ENCODE data around the gene P2RY13. TPM values are rescaled to one million over a fixed set of nuclear protein-coding genes. Genes with fewer than 3 reads are reported as not detected.

P2RY13 gene
- total RNA-seq, 1 experiment from 2014 or later = not detected

- intact Hi-C loops (cut with micrococcal nuclease) = no loop called here
- no TSS peak for BruUV-seq (replicated peaks)
- ATAC-seq = no peak
- H3K36me3 ChIP-seq (ENCODE audit: low read depth, low read length) = no peaks in the 10 kb centered on the region
- no peaks in the 10 kb centered on the region for H3K9me2 ChIP-seq (replicated peaks; ENCODE audit: low read length)
- H3K4me2 ChIP-seq (ENCODE audit: low read length) = no peak overlapping the region
- H3K4me1 ChIP-seq (ENCODE audit: insufficient read depth, low read length) = peaks cover 47% of the 10 kb centered on the region
- H3F3A ChIP-seq (ENCODE audit: low read length, unreplicated experiment) = peaks cover 6% of the 10 kb centered on the region
- no peak overlapping the region for H3K9ac ChIP-seq (ENCODE audit: low read length)
- no peaks in the 10 kb centered on the region for H3K27me3 ChIP-seq (ENCODE audit: low read length)
- no peaks in the 10 kb centered on the region for H4K20me1 ChIP-seq (ENCODE audit: low read length)
- no peak overlapping the region for H3K27ac ChIP-seq (ENCODE audit: low read length)
- no peak for TF ChIP-seq EZH2phosphoT487 (IDR thresholded peaks at IDR 0.05; ENCODE audit: borderline replicate concordance, low read length)
- TF ChIP-seq EZH2 (IDR thresholded peaks at IDR 0.05; ENCODE audit: low read length, unreplicated experiment) = no peak
- no peak for TF ChIP-seq CTCF (conservative IDR thresholded peaks at IDR 0.05; ENCODE audit: low read depth, low read length)
- H3K9me3 ChIP-seq (ENCODE audit: low read length) = no peaks in the 10 kb centered on the region
- no peak overlapping the region for H3K4me3 ChIP-seq (ENCODE audit: low read length)
- no peak overlapping the region for H2AFZ ChIP-seq (ENCODE audit: low read length)
- DNase-seq = no peak
- POLR2A ChIA-PET (ENCODE audit: unreplicated experiment) = no interaction called here
- no peaks in the 10 kb centered on the region for H3K79me2 ChIP-seq (ENCODE audit: low read length)
- CTCF ChIA-PET = no interaction called here
Measured at GRCh38 chr3:151322511-151322910, 6.8 kb downstream of the P2RY13 start.

- Histone ChIP-seq H2AFZ (ENCODE audit: low read length) (no peak overlapping the region), H3K36me3 (ENCODE audit: low read depth, low read length) (no peaks in the 10 kb centered on the region), H3K4me2 (ENCODE audit: low read length) (no peak overlapping the region), H3K27ac (ENCODE audit: low read length) (no peak overlapping the region), H3K79me2 (ENCODE audit: low read length) (peaks cover 1% of the 10 kb centered on the region), H3K9me2 (replicated peaks; ENCODE audit: low read length) (no peaks in the 10 kb centered on the region), H3K4me3 (ENCODE audit: low read length) (no peak overlapping the region), H3K9ac (ENCODE audit: low read length) (no peak overlapping the region), H3F3A (ENCODE audit: low read length, unreplicated experiment) (peaks cover 6% of the 10 kb centered on the region), H4K20me1 (ENCODE audit: low read length) (no peaks in the 10 kb centered on the region), H3K9me3 (ENCODE audit: low read length) (no peaks in the 10 kb centered on the region), H3K4me1 (ENCODE audit: insufficient read depth, low read length) (peaks cover 51% of the 10 kb centered on the region), H3K27me3 (ENCODE audit: low read length) (no peaks in the 10 kb centered on the region)
- DNase-seq (no peak), ATAC-seq (no peak)
- TF ChIP-seq EZH2 (IDR thresholded peaks at IDR 0.05; ENCODE audit: low read length, unreplicated experiment) (no peak), CTCF (conservative IDR thresholded peaks at IDR 0.05; ENCODE audit: low read depth, low read length) (no peak), EZH2phosphoT487 (IDR thresholded peaks at IDR 0.05; ENCODE audit: borderline replicate concordance, low read length) (no peak)
- BruUV-seq (replicated peaks) = no TSS peak
- intact Hi-C loops (cut with micrococcal nuclease) = no loop called here
- ChIA-PET CTCF (no interaction called here), POLR2A (ENCODE audit: unreplicated experiment) (no interaction called here)
Measured at GRCh38 chr3:151321526-151321925, 7.8 kb downstream of the P2RY13 start.

GRCh38 chr3:151320131-151320530 is 9.2 kb downstream of the P2RY13 start:
- Histone ChIP-seq H3K9me3 (ENCODE audit: low read length) (no peaks in the 10 kb centered on the region), H4K20me1 (ENCODE audit: low read length) (no peaks in the 10 kb centered on the region), H3K4me1 (ENCODE audit: insufficient read depth, low read length) (peaks cover 65% of the 10 kb centered on the region), H3K27ac (ENCODE audit: low read length) (peak overlapping the region; percentile 70), H3F3A (ENCODE audit: low read length, unreplicated experiment) (peaks cover 6% of the 10 kb centered on the region), H3K79me2 (ENCODE audit: low read length) (peaks cover 15% of the 10 kb centered on the region), H3K9ac (ENCODE audit: low read length) (0 out of 2 replicates have a peak overlapping the region, but pooled peaks have one; percentile 6), H3K4me3 (ENCODE audit: low read length) (peak overlapping the region; percentile 15), H2AFZ (ENCODE audit: low read length) (peak overlapping the region; percentile 9), H3K9me2 (replicated peaks; ENCODE audit: low read length) (no peaks in the 10 kb centered on the region), H3K4me2 (ENCODE audit: low read length) (peak overlapping the region; percentile 71), H3K36me3 (ENCODE audit: low read depth, low read length) (no peaks in the 10 kb centered on the region), H3K27me3 (ENCODE audit: low read length) (no peaks in the 10 kb centered on the region)
- ATAC-seq = no peak
- DNase-seq = no peak
- intact Hi-C loops (cut with micrococcal nuclease) = no loop called here
- TF ChIP-seq CTCF (conservative IDR thresholded peaks at IDR 0.05; ENCODE audit: low read depth, low read length) (no peak), EZH2 (IDR thresholded peaks at IDR 0.05; ENCODE audit: low read length, unreplicated experiment) (no peak), EZH2phosphoT487 (IDR thresholded peaks at IDR 0.05; ENCODE audit: borderline replicate concordance, low read length) (no peak)
- BruUV-seq (replicated peaks) = no TSS peak
- ChIA-PET POLR2A (ENCODE audit: unreplicated experiment) (no interaction called here), CTCF (interaction anchor here (0.6 kb wide), 1 partner anchor 27 kb away, joined by 19 read pairs; no protein-coding TSS in a partner anchor)

Data from PC-3 (cell line).